GM12865 (cell line): ENCODE results near the gene RREB1.

Source experiments
- DNase-seq: peaks from one replicate; pipeline ENCODE4 v3.0.0; 2010; ENCODE audit warnings: low read depth
- H3K4me3 ChIP-seq: 2 replicates; pipeline ENCODE4 v1.5.1; 2011; ENCODE audit warnings: mild to moderate bottlenecking, low read depth, low read length, control low read depth
- TF ChIP-seq, protein P1 (sequence below): IDR thresholded peaks from 2 replicates; pipeline ENCODE4 v1.5.1; 2011; ENCODE audit warnings: low read length, control low read depth, low read depth, inconsistent platforms; ENCODE audit not compliant: insufficient read depth; ENCODE audit errors: missing control alignments

RREB1 gene

DNA sequence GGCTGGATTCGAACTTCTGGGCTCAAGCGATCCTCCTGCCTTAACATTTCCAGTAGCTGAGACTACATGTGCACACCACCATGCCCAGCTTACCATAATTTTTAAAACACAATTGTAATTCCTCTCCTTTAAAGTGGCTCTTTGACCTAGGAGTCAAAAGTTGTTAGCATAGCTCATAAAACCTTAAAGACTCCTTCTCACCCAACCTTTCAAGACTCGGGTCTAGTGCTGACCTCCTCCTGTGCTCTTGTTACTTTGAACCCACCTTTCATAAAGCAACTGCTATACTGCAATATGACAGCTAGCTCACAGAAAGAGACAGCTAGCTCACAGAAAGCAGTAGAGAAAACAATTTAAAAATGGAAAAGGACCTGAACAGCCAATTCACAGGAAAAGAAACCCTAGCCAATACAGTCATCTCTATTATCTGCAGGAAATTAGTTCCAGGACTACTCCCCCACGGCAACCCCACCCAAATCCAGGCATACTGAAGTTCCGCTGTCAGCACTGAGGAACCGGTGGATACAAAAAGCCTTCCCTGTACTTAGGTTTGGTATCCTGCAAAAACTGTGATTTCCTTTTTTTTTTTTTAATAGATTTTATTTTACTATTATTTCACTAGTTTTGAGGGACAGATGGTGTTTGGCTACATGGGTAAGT is 185.0 kb downstream of the RREB1 start:
- no peak overlapping the region for H3K4me3 ChIP-seq
- DNase-seq: no peak

DNA sequence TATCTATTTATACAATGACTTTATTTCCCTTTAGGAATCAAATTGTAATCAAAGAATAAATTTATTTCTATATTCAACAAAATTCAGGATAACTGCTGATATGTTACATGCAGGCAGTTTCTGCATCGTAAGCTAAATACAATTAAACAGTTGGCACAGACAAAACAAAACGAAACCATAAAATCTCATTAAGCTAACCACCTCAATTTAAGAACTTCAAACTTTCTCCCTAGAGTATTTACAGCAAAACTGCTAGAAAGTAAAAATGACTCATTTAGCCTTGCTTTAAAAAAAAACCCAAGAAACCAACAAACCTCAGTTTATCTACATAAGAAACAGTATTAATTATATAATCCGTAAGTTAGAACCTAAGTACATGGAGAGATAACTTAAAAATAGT is 188.2 kb downstream of the RREB1 start:
- TF ChIP-seq, protein P1, sequence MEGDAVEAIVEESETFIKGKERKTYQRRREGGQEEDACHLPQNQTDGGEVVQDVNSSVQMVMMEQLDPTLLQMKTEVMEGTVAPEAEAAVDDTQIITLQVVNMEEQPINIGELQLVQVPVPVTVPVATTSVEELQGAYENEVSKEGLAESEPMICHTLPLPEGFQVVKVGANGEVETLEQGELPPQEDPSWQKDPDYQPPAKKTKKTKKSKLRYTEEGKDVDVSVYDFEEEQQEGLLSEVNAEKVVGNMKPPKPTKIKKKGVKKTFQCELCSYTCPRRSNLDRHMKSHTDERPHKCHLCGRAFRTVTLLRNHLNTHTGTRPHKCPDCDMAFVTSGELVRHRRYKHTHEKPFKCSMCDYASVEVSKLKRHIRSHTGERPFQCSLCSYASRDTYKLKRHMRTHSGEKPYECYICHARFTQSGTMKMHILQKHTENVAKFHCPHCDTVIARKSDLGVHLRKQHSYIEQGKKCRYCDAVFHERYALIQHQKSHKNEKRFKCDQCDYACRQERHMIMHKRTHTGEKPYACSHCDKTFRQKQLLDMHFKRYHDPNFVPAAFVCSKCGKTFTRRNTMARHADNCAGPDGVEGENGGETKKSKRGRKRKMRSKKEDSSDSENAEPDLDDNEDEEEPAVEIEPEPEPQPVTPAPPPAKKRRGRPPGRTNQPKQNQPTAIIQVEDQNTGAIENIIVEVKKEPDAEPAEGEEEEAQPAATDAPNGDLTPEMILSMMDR: no peak
- DNase-seq: no peak
- H3K4me3 ChIP-seq: no peak overlapping the region

More for the DNA sequence above, 185.0 kb downstream of the RREB1 start:
- TF ChIP-seq, protein P1: no peak

DNA sequence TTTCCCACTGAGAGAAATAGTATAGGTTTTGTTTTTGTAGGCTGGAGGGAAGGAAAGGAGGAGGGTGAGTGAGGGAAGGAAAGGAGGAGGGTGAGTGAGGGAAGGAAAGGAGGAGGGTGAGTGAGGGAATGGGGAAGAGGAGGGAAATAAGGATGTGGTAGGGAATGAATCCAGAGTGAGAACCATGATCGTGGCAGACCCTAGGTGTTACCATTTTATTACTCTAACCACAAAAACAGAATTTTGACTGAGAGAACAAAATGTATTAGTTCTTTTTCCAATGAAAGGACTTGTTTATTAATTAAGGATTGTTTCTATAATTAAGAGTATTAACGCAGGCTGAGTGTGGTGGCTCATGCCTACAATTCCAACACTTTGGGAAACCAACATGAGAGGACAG is 188.8 kb downstream of the RREB1 start:
- DNase-seq: no peak
- no peak overlapping the region for H3K4me3 ChIP-seq
- TF ChIP-seq, protein P1: no peak

DNA sequence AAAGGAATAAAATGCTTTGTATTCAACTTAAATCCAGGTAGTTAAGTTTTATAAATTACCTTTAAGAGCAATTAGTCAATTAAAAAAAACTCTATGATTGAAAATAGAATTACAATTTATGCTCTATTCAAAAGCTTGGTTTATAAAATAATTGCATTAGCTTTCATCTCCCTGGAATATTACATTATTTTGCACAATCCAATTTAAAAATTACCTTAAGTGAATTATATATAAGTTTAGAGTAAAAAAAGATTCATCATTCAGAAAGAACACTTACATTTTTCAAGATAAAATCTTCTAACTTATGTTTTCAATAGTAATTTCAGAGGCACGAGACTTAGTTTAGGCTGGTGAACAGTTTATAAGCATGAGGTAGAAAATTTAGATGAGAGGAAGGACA is 190.4 kb downstream of the RREB1 start:
- TF ChIP-seq, protein P1: no peak
- DNase-seq: no peak
- H3K4me3 ChIP-seq: no peak overlapping the region

DNA sequence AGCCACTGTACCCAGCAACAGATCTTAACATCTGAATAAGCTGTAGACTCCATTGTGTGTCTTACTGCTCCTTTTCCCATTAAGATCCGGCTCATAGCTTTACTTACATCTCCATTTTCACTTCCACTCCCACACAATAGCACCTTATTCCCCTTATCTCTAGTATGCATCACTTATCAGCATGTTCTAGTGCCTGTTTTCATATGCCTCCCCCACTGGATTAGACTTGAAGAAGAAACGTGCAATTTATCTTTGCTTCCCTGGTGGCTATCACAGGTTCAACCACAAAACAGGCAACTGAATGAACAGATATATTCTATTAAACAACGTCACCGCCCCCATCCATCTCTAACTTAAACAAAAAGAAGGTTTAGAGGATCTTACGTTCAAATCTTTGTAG is 193.2 kb downstream of the RREB1 start:
- DNase-seq: no peak
- TF ChIP-seq, protein P1: no peak
- no peak overlapping the region for H3K4me3 ChIP-seq
